Measurements from ENCODE around the gene POP4. TPM values are rescaled to one million over a fixed set of nuclear protein-coding genes. Genes with fewer than 3 reads are reported as not detected.

The POP4 gene
- total RNA-seq, 2 donors from 2014 or later = 62.1 to 94.2 TPM

- no peak overlapping the region for H3K4me3 ChIP-seq
- TF ChIP-seq CTCF (IDR thresholded peaks at IDR 0.05) (no peak), POLR2A (IDR thresholded peaks at IDR 0.05) (no peak), POLR2AphosphoS5 (IDR thresholded peaks at IDR 0.05) (no peak)
- intact Hi-C loops (cut with DNase I) = no loop called here
- WGBS = 75% methylated on average over 16 of the region's 16 CpGs
- H3K27ac ChIP-seq = no peak overlapping the region
- H3K36me3 ChIP-seq = peaks cover 7 to 21% of the 10 kb centered on the region in 2 donors
- no peak for DNase-seq (ENCODE audit: low spot score)
- no peaks in the 10 kb centered on the region for H3K27me3 ChIP-seq (replicated peaks; ENCODE audit: insufficient read depth)
- H3K4me1 ChIP-seq (replicated peaks) = no peaks in the 10 kb centered on the region
- no peaks in the 10 kb centered on the region for H3K9me3 ChIP-seq
Observed at GRCh38 chr19:29617366-29618266, 11.5 kb downstream of the POP4 start.

- no peaks in the 10 kb centered on the region for H3K9me3 ChIP-seq
- intact Hi-C loops (cut with DNase I) = no loop called here
- no peak overlapping the region for H3K27ac ChIP-seq
- DNase-seq (ENCODE audit: low spot score) = no peak
- peaks cover 7 to 13% of the 10 kb centered on the region in 2 donors for H3K36me3 ChIP-seq
- no peak overlapping the region for H3K4me3 ChIP-seq
- no peaks in the 10 kb centered on the region for H3K27me3 ChIP-seq (replicated peaks; ENCODE audit: insufficient read depth)
- no peak for TF ChIP-seq CTCF (IDR thresholded peaks at IDR 0.05)
- TF ChIP-seq POLR2AphosphoS5 (IDR thresholded peaks at IDR 0.05) = no peak
- no peak for TF ChIP-seq POLR2A (IDR thresholded peaks at IDR 0.05)
- WGBS = 68% methylated on average over 7 of the region's 7 CpGs
- H3K4me1 ChIP-seq (replicated peaks) = no peaks in the 10 kb centered on the region
Observed at GRCh38 chr19:29618434-29618833, 12.4 kb downstream of the POP4 start.

- Histone ChIP-seq H3K27ac (no peak overlapping the region), H3K4me1 (replicated peaks) (no peaks in the 10 kb centered on the region), H3K4me3 (no peak overlapping the region), H3K9me3 (no peaks in the 10 kb centered on the region), H3K36me3 (peaks cover 3 to 9% of the 10 kb centered on the region in 2 donors), H3K27me3 (replicated peaks; ENCODE audit: insufficient read depth) (no peaks in the 10 kb centered on the region)
- no peak for TF ChIP-seq CTCF (IDR thresholded peaks at IDR 0.05)
- no peak for TF ChIP-seq POLR2AphosphoS5 (IDR thresholded peaks at IDR 0.05)
- no peak for TF ChIP-seq POLR2A (IDR thresholded peaks at IDR 0.05)
- intact Hi-C loops (cut with DNase I) = no loop called here
- DNase-seq (ENCODE audit: low spot score) = no peak
- 42% methylated on average over 7 of the region's 7 CpGs for WGBS
Observed at GRCh38 chr19:29618871-29619270, 12.8 kb downstream of the POP4 start.

- WGBS = 54% methylated on average over 15 of the region's 15 CpGs
- H3K36me3 ChIP-seq = peaks cover 0 to 2% of the 10 kb centered on the region in 2 donors
- H3K4me3 ChIP-seq = no peak overlapping the region
- no peaks in the 10 kb centered on the region for H3K27me3 ChIP-seq (replicated peaks; ENCODE audit: insufficient read depth)
- no peak overlapping the region for H3K27ac ChIP-seq
- H3K9me3 ChIP-seq = no peaks in the 10 kb centered on the region
- TF ChIP-seq POLR2AphosphoS5 (IDR thresholded peaks at IDR 0.05) (no peak), POLR2A (IDR thresholded peaks at IDR 0.05) (no peak), CTCF (IDR thresholded peaks at IDR 0.05) (no peak)
- intact Hi-C loops (cut with DNase I) = no loop called here
- DNase-seq (ENCODE audit: low spot score) = no peak
- no peaks in the 10 kb centered on the region for H3K4me1 ChIP-seq (replicated peaks)
Observed at GRCh38 chr19:29620931-29621351, 14.9 kb downstream of the POP4 start.
